ENCODE data around the gene NDUFA11.

DNA sequence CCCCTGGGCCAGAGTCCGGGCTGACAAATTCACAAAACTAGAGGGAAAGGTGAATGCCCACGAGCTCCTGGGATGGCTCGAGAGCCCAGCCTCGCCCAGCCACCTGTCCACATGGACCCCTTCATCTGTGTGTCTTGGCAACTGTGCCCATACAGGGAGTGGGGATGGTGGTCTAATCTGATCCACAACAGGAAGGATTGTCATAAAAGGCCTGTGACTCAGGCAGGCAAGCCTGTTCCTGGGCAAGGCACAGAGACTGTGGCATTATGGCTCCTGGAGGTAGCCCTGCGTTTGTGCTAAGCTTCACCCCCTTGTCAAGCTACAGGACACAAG, 30.4 kb upstream of the NDUFA11 start:
- TF ChIP-seq CTCF (IDR thresholded peaks at IDR 0.05) (no peak), POLR2A (IDR thresholded peaks at IDR 0.05) (no peak)

All from heart left ventricle (tissue), 13 donors.